GM19238 (cell line): ENCODE results near the gene C12orf54.
"Not testable (repeated sequence)": the region's sequence is repeated elsewhere in the genome, so short reads cannot be mapped to it uniquely, and the experiment has no call there.

ENCODE experiments used
- DNase-seq: peaks from one replicate; pipeline ENCODE4 v3.0.0; 2011; ENCODE audit warnings: low spot score; ENCODE audit not compliant: insufficient read length

Gene C12orf54

GRCh38 chr12:48508987-48509386 is 26.7 kb downstream of the C12orf54 start:
- no peak for DNase-seq

GRCh38 chr12:48510111-48510510 is 27.8 kb downstream of the C12orf54 start:
- DNase-seq = no peak

GRCh38 chr12:48512855-48513254 is 30.6 kb downstream of the C12orf54 start:
- peak; percentile 9 for DNase-seq

GRCh38 chr12:48514728-48515127 is 32.4 kb downstream of the C12orf54 start:
- DNase-seq = no peak

DNA sequence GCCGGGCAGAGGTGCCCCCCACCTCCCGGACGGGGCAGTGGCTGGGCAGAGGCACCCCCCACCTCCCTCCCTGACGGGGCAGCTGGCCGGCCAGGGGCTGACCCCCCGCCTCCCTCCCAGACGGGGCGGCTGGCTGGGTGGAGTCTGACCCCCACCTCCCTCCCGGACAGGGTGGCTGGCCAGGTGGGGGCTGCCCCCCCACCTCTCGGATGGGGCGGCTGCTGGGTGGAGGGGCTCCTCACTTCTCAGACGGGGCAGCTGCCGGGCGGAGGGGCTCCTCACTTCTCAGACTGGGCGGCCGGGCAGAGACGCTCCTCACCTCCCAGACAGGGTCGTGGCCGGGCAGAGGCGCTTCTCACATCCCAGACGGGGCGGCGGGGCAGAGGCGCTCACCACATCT is 38.1 kb downstream of the C12orf54 start:
- DNase-seq = not testable (repeated sequence)

DNA sequence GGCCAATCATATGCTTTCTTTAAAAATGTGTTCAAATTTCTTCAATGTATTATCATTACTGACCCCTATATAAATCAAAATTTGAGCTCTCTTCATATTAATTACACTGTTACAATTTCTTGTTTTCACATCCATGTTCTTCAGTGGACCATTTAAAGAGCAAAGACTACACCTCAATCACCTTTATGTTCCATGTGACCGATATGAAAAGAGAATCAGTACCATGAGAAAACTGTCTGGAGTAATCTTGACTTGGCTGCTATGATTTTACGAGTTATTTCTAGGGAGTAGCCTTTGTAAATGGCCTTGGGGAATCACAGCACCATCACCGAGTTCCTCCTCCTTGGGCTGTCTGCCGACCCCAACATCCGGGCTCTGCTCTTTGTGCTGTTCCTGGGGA is 43.0 kb downstream of the C12orf54 start, which contains the start of gene OR8S1:
TSS of gene OR8S1 (plus strand) at position 301 of the 400 bp plus-strand sequence. CDS start at position 301, 0 bp downstream.
- no peak for DNase-seq

GRCh38 chr12:48527891-48528670 is 45.8 kb downstream of the C12orf54 start:
- no peak for DNase-seq

DNA sequence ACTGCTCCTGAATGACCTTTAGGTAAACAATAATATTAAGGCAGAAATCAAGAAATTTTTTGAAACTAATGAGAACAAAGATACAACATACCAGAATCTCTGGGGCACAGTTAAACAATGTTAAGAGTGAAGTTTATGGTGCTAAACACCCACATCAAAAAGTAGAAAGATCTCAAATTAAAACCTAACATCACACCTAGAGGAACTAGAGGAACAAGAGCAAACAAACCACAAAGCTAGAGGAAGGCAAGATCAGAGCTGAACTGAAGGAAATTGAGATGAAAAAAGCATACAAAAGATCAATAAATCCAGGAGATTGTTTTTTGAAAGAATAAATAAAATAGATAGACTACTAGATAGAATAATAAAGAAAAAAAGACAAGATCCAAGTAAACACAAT is 50.3 kb downstream of the C12orf54 start:
- DNase-seq = no peak

- no peak for DNase-seq
These were observed 54.3 kb downstream of the C12orf54 start for GRCh38 chr12:48536602-48537001.

- DNase-seq = peak; percentile 16
These were observed 60.1 kb downstream of the C12orf54 start for GRCh38 chr12:48542300-48542928.

- no peak for DNase-seq
These were observed 63.7 kb downstream of the C12orf54 start for GRCh38 chr12:48545833-48546469.
